ENCODE results near the gene GSTM2. TPM values are rescaled to one million over a fixed set of nuclear protein-coding genes. Genes with fewer than 3 reads are reported as not detected.

The GSTM2 gene
- polyA plus RNA-seq, 3 donors, result 190 to 270 (median 197) TPM

GRCh38 chr1:109722908-109723691 is 55.2 kb downstream of the GSTM2 start:
- no peak for DNase-seq (ENCODE audit: extremely low read depth in 1 of 11, low read depth in 9 of 11, low spot score in 4 of 11)

Other genes starting within 250 kb of the GSTM2 start
- 100 to 1,000 TPM in 2 of 3 donors, 10 to 100 TPM in 1; 96.1 to 128 (median 106) TPM for gene PSMA5, start 241.6 kb upstream of the GSTM2 start, polyA plus RNA-seq (ENCODE audit: insufficient read length in 3 of 3)
- 10 to 100 TPM in 2 of 3 donors, 1 to 10 TPM in 1; 8.6 to 15.0 (median 10.8) TPM for gene SYPL2, start 201.5 kb upstream of the GSTM2 start, polyA plus RNA-seq (ENCODE audit: insufficient read length in 3 of 3)
- gene ATXN7L2, start 184.2 kb upstream of the GSTM2 start, polyA plus RNA-seq (ENCODE audit: insufficient read length in 3 of 3), result 10 to 100 TPM in 2 of 3 donors, 1 to 10 TPM in 1; 9.5 to 13.2 (median 12.3) TPM
- 10 to 100 TPM in 1 of 3 donors, 1 to 10 TPM in 2; 8.7 to 10.9 (median 9.5) TPM for gene CYB561D1, start 174.0 kb upstream of the GSTM2 start, polyA plus RNA-seq (ENCODE audit: insufficient read length in 3 of 3)
- 1 to 10 TPM; 6.2 to 8.1 (median 6.7) TPM for gene AMIGO1, start 158.3 kb upstream of the GSTM2 start, polyA plus RNA-seq (ENCODE audit: insufficient read length in 3 of 3)
- gene GPR61, start 128.2 kb upstream of the GSTM2 start, polyA plus RNA-seq (ENCODE audit: insufficient read length in 3 of 3), result under 1 TPM; 0.45 to 0.87 (median 0.78) TPM
- gene GNAI3, start 119.4 kb upstream of the GSTM2 start, polyA plus RNA-seq (ENCODE audit: insufficient read length in 3 of 3), result 10 to 100 TPM; 11.7 to 13.5 (median 12.1) TPM
- gene GNAT2, start 48.4 kb upstream of the GSTM2 start, polyA plus RNA-seq (ENCODE audit: insufficient read length in 3 of 3), result not detected
- 10 to 100 TPM; 46.8 to 65.3 (median 52.0) TPM for gene AMPD2, start 48.2 kb upstream of the GSTM2 start, polyA plus RNA-seq (ENCODE audit: insufficient read length in 3 of 3)
- gene GSTM4, start 12.0 kb upstream of the GSTM2 start, polyA plus RNA-seq (ENCODE audit: insufficient read length in 3 of 3), result 10 to 100 TPM; 57.8 to 63.2 (median 62.2) TPM
- 100 to 1,000 TPM in 2 of 3 donors, 1 to 10 TPM in 1; 2.9 to 111 (median 105) TPM for gene GSTM1, start 19.8 kb downstream of the GSTM2 start, polyA plus RNA-seq (ENCODE audit: insufficient read length in 3 of 3)
- gene GSTM5, start 44.2 kb downstream of the GSTM2 start, polyA plus RNA-seq (ENCODE audit: insufficient read length in 3 of 3), result 10 to 100 TPM; 42.1 to 65.8 (median 42.5) TPM
- 100 to 1,000 TPM; 168 to 208 (median 174) TPM for gene GSTM3, start 73.0 kb downstream of the GSTM2 start, polyA plus RNA-seq (ENCODE audit: insufficient read length in 3 of 3)
- gene EPS8L3, start 95.9 kb downstream of the GSTM2 start, polyA plus RNA-seq (ENCODE audit: insufficient read length in 3 of 3), result 1 to 10 TPM in 1 of 3 donors, under 1 TPM in 2; 0.52 to 1.7 (median 0.62) TPM
- gene CSF1, start 242.8 kb downstream of the GSTM2 start, polyA plus RNA-seq (ENCODE audit: insufficient read length in 3 of 3), result 1 to 10 TPM; 6.2 to 9.8 (median 6.6) TPM

All from renal cortex interstitium (tissue), 11 donors.